ENCODE measurements around the gene PTGER3.

GRCh38 chr1:70979881-70980280, 67.7 kb downstream of the PTGER3 start:
- TF ChIP-seq POLR2A (IDR thresholded peaks at IDR 0.05; ENCODE audit: low read depth, low read length) = no peak
- TF ChIP-seq TAF1 (IDR thresholded peaks at IDR 0.05; ENCODE audit: low read depth, low read length) = no peak
- TF ChIP-seq PAX5 (IDR thresholded peaks at IDR 0.05; ENCODE audit: insufficient read depth, low read length, severe bottlenecking) = no peak
- TF ChIP-seq POU2F2 (IDR thresholded peaks at IDR 0.05; ENCODE audit: low read depth, low read length) = no peak
- no peak for TF ChIP-seq POLR2AphosphoS5 (IDR thresholded peaks at IDR 0.05; ENCODE audit: low read depth, low read length)

Data from GM12891 (cell line).